SK-N-SH (cell line): ENCODE results near the gene MZF1. TPM values are rescaled to one million over a fixed set of nuclear protein-coding genes. Genes with fewer than 3 reads are reported as not detected.

Experiments used
- CTCF ChIA-PET: fragments of 300-600, 350-600 bp; formaldehyde crosslinking; extraction: SDS; loops from one replicate; lab custom pipeline; 2021; lab: Yijun Ruan, JAX
- POLR2A ChIA-PET: fragments of 350-600 bp; sonication (Branson Sonifier 250); formaldehyde crosslinking; extraction: SDS; loops from one replicate; lab custom pipeline; 2020; ENCODE audit warnings: antibody characterized with exemption, inconsistent platforms; lab: Yijun Ruan, JAX
- DNase-seq: peaks from one replicate; pipeline ENCODE4 v3.0.0; 2012
- H2AFZ ChIP-seq: fragments of 200-600 bp; sonication (generic); 2 replicates; pipeline ENCODE4 v1.8.1; 2016; ENCODE audit warnings: antibody characterized with exemption, mild to moderate bottlenecking, low read depth
- H3F3A ChIP-seq: fragments of 200-600 bp; sonication (generic); replicated peaks from 2 replicates; pipeline ENCODE3; 2016; ENCODE audit warnings: antibody characterized with exemption, mild to moderate bottlenecking; ENCODE audit not compliant: insufficient read depth
- H3K27ac ChIP-seq, 2 experiments: fragments of 200-500 bp in 1 of 2; fragments of 200-600 bp in 1 of 2; sonication (Bioruptor generic) in 1 of 2; sonication (generic), shearing (Covaris generic) in 1 of 2; 2 replicates each; pipeline versions ENCODE4 v1.5.1 to v1.6.1; 2014 to 2016; ENCODE audit warnings: low read depth in 2 of 2, inconsistent platforms in 1 of 2, low read length in 1 of 2, mild to moderate bottlenecking in 1 of 2, mixed read lengths in 1 of 2
- H3K27me3 ChIP-seq: fragments of 200-600 bp; sonication (generic), shearing (Covaris generic); 2 replicates; pipeline ENCODE4 v1.6.1; 2016; ENCODE audit warnings: mixed run types; ENCODE audit not compliant: insufficient read depth
- H3K36me3 ChIP-seq, 2 experiments: fragments of 200-500 bp in 1 of 2; fragments of 200-600 bp in 1 of 2; sonication (Bioruptor generic) in 1 of 2; sonication (generic) in 1 of 2; replicated peaks in 1 of 2; 2 replicates each; pipeline versions ENCODE3 to v1.5.1; 2014 to 2016; ENCODE audit warnings: low read length in 1 of 2, mild to moderate bottlenecking in 1 of 2; ENCODE audit not compliant: insufficient read depth in 2 of 2, control insufficient read depth in 1 of 2
- H3K4me1 ChIP-seq, 2 experiments: fragments of 200-500 bp in 1 of 2; fragments of 200-600 bp in 1 of 2; sonication (Bioruptor generic) in 1 of 2; sonication (generic), shearing (Covaris generic) in 1 of 2; 2 replicates each; pipeline versions ENCODE4 v1.5.1 to v1.6.1; 2014 to 2016; ENCODE audit warnings: low read depth in 1 of 2, low read length in 1 of 2, mixed run types in 1 of 2; ENCODE audit not compliant: insufficient read depth in 2 of 2, control insufficient read depth in 1 of 2
- H3K4me2 ChIP-seq: fragments of 200-600 bp; sonication (generic), shearing (Covaris generic); 2 replicates; pipeline ENCODE4 v1.6.1; 2017; ENCODE audit warnings: mixed run types
- H3K4me3 ChIP-seq, 2 experiments: fragments of 200-500 bp in 1 of 2; fragments of 200-600 bp in 1 of 2; sonication (Bioruptor generic) in 1 of 2; sonication (generic), shearing (Covaris generic) in 1 of 2; 2 replicates each; pipeline versions ENCODE4 v1.5.1 to v1.8.1; 2014 to 2016; ENCODE audit warnings: low read depth in 2 of 2, inconsistent platforms in 1 of 2, low read length in 1 of 2, mild to moderate bottlenecking in 1 of 2, mixed read lengths in 1 of 2, moderate library complexity in 1 of 2
- H3K79me2 ChIP-seq: fragments of 200-600 bp; sonication (generic); 2 replicates; pipeline ENCODE4 v1.8.1; 2017; ENCODE audit warnings: mild to moderate bottlenecking; ENCODE audit not compliant: insufficient read depth
- H3K9ac ChIP-seq: fragments of 200-600 bp; sonication (generic); 2 replicates; pipeline ENCODE4 v1.6.1; 2017; ENCODE audit warnings: mixed run types
- H3K9me2 ChIP-seq: fragments of 200-600 bp; sonication (generic); 2 replicates; pipeline ENCODE4 v1.6.1; 2017; ENCODE audit warnings: mixed run types
- H3K9me3 ChIP-seq: fragments of 200-600 bp; sonication (generic); 2 replicates; pipeline ENCODE4 v1.6.1; 2017; ENCODE audit warnings: mixed run types, mild to moderate bottlenecking, moderate library complexity
- H4K20me1 ChIP-seq: fragments of 200-600 bp; sonication (generic); 2 replicates; pipeline ENCODE4 v1.6.1; 2017; ENCODE audit warnings: mild to moderate bottlenecking, mixed run types; ENCODE audit not compliant: insufficient read depth
- CHD2 ChIP-seq: fragments of 150-350 bp; IDR thresholded peaks from 2 replicates; pipeline ENCODE4 v1.6.1; 2018; ENCODE audit warnings: low read length; ENCODE audit not compliant: partially characterized antibody
- CTCF ChIP-seq: fragments of 200-600 bp; sonication (generic); IDR thresholded peaks from 2 replicates; pipeline ENCODE4 v1.6.1; 2017; ENCODE audit warnings: antibody characterized with exemption, mild to moderate bottlenecking, moderate library complexity
- ELF1 ChIP-seq: IDR thresholded peaks from 2 replicates; pipeline ENCODE4 v1.4.0; 2012
- FOSL2 ChIP-seq: IDR thresholded peaks from 2 replicates; pipeline ENCODE4 v1.4.0; 2012; ENCODE audit warnings: low read depth, mild to moderate bottlenecking, moderate library complexity, borderline replicate concordance
- FOXM1 ChIP-seq: IDR thresholded peaks from 2 replicates; pipeline ENCODE4 v1.4.0; 2012; ENCODE audit warnings: low read depth, mild to moderate bottlenecking
- GABPA ChIP-seq: IDR thresholded peaks from 2 replicates; pipeline ENCODE4 v1.4.0; 2012; ENCODE audit warnings: low read depth, mild to moderate bottlenecking
- JUND ChIP-seq: IDR thresholded peaks from 2 replicates; pipeline ENCODE4 v1.4.0; 2012
- MAX ChIP-seq: IDR thresholded peaks from 2 replicates; pipeline ENCODE4 v1.4.0; 2012; ENCODE audit warnings: low read depth
- NFIC ChIP-seq: IDR thresholded peaks from 2 replicates; pipeline ENCODE4 v1.4.0; 2012; ENCODE audit warnings: borderline replicate concordance
- NRF1 ChIP-seq: IDR thresholded peaks from 2 replicates; pipeline ENCODE4 v1.6.1; 2012; ENCODE audit warnings: low read depth, mild to moderate bottlenecking, low read length
- POLR2AphosphoS5 ChIP-seq: IDR thresholded peaks from 2 replicates; pipeline ENCODE4 v1.6.1; 2012; ENCODE audit warnings: low read depth, low read length
- RAD21 ChIP-seq: IDR thresholded peaks from 2 replicates; pipeline ENCODE4 v1.6.1; 2012; ENCODE audit warnings: mild to moderate bottlenecking, low read length
- RXRA ChIP-seq: IDR thresholded peaks from 2 replicates; pipeline ENCODE4 v1.4.0; 2012; ENCODE audit warnings: low read depth, mild to moderate bottlenecking, borderline replicate concordance
- SIN3A ChIP-seq: IDR thresholded peaks from 2 replicates; pipeline ENCODE4 v1.6.1; 2012; ENCODE audit warnings: low read depth, mild to moderate bottlenecking, low read length, moderate library complexity, borderline replicate concordance
- SMC3 ChIP-seq: IDR thresholded peaks from 2 replicates; pipeline ENCODE4 v1.6.1; 2012; ENCODE audit warnings: low read depth, low read length, improper control_type of control experiment
- TEAD4 ChIP-seq: IDR thresholded peaks from 2 replicates; pipeline ENCODE4 v1.4.0; 2012; ENCODE audit warnings: mild to moderate bottlenecking, borderline replicate concordance; ENCODE audit not compliant: insufficient read depth
- YY1 ChIP-seq: IDR thresholded peaks from 2 replicates; pipeline ENCODE4 v1.4.0; 2012; ENCODE audit warnings: low read depth, mild to moderate bottlenecking
- WGBS: methylation state at CpG from one replicate; pipeline ENCODE4 v1.1.6; 2017; ENCODE audit warnings: low lambda C conversion rate; 5-methylcytosine and 5-hydroxymethylcytosine counted together
- polyA plus RNA-seq, 3 experiments: library from polyadenylated mRNA; depleted of rRNA; stranded (reverse); fragments of >200 nt; gene quantifications; 2 replicates each; pipeline ENCODE4 v1.2.3, GENCODE V29; 2012

The MZF1 gene
- polyA plus RNA-seq, 1 of the 3 experiments (the other 2 are of a cell fraction) = 31.8 TPM

- no peak for TF ChIP-seq SMC3
- no peak for TF ChIP-seq RXRA
These were observed 4.5 kb downstream of the MZF1 start (continued) for GRCh38 chr19:58568453-58569130.

GRCh38 chr19:58566989-58567388, 6.1 kb downstream of the MZF1 start:
- H3K4me2 ChIP-seq = no peak overlapping the region

GRCh38 chr19:58563823-58564222, 9.3 kb downstream of the MZF1 start:
- Histone ChIP-seq H3K79me2 (peaks cover 5% of the 10 kb centered on the region; the same call in 1 of the 2 replicates), H3K4me1 (peaks cover 7 to 41% of the 10 kb centered on the region in 2 experiments; a peak in 3 of 4 replicates), H3K4me3 (no peak overlapping the region), H3K4me2 (no peak overlapping the region), H3K36me3 (peaks cover 9 to 15% of the 10 kb centered on the region in 2 experiments), H2AFZ (no peak overlapping the region), H3K9me3 (no peaks in the 10 kb centered on the region), H4K20me1 (no peaks in the 10 kb centered on the region), H3F3A (peaks cover 24% of the 10 kb centered on the region), H3K9ac (no peak overlapping the region), H3K9me2 (no peaks in the 10 kb centered on the region), H3K27ac (peak overlapping the region in 1 of 2 experiments; percentile 78; a peak in 2 of 4 replicates), H3K27me3 (no peaks in the 10 kb centered on the region)
- TF ChIP-seq NFIC (no peak), CHD2 (peak; percentile 22)
- DNase-seq = peak; percentile 65
- POLR2A ChIA-PET = interaction anchor here (1.2 to 1.9 kb wide), 2 partner anchors 9 kb away, joined by 4 to 6 read pairs; partner anchors contain the start of genes CHMP2A and MZF1
- CTCF ChIA-PET = interaction anchor here (0.8 kb wide), 1 partner anchor 45 kb away, joined by 3 read pairs; no protein-coding TSS in a partner anchor
- 53% methylated on average over 6 of the region's 6 CpGs for WGBS

More at GRCh38 chr19:58566989-58567388, 6.1 kb downstream of the MZF1 start:
- Histone ChIP-seq H3K79me2 (peaks cover 9% of the 10 kb centered on the region; the same call in 1 of the 2 replicates), H3K9me2 (no peaks in the 10 kb centered on the region), H3K27me3 (no peaks in the 10 kb centered on the region), H3K9me3 (no peaks in the 10 kb centered on the region), H2AFZ (no peak overlapping the region), H3K36me3 (peaks cover 15 to 33% of the 10 kb centered on the region in 2 experiments), H3K27ac (no peak overlapping the region), H3K4me1 (peaks cover 2 to 28% of the 10 kb centered on the region in 2 experiments; a peak in 2 of 4 replicates), H4K20me1 (no peaks in the 10 kb centered on the region), H3K9ac (no peak overlapping the region), H3K4me3 (no peak overlapping the region), H3F3A (peaks cover 13% of the 10 kb centered on the region)
- TF ChIP-seq FOSL2 (no peak), GABPA (no peak)
- ChIA-PET CTCF (interaction anchor here (1.9 to 2.0 kb wide), 2 partner anchors 47 to 48 kb away, joined by 7 to 9 read pairs; partner anchors contain the start of gene ZBTB45), POLR2A (no interaction called here)
- no peak for DNase-seq
- WGBS = 91% methylated on average over 5 of the region's 5 CpGs

GRCh38 chr19:58563034-58563573, 10.0 kb downstream of the MZF1 start:
- H3K4me1 ChIP-seq = peaks cover 7 to 41% of the 10 kb centered on the region in 2 experiments; a peak in 3 of 4 replicates
- H3K4me3 ChIP-seq = peak overlapping the region in 1 of 2 experiments; percentile 10; a peak in 1 of 4 replicates
- H3K9ac ChIP-seq = no peak overlapping the region
- peaks cover 5 to 15% of the 10 kb centered on the region in 2 experiments for H3K36me3 ChIP-seq
- ChIA-PET POLR2A (interaction anchor here (1.1 to 5.7 kb wide), 5 partner anchors 9 to 44 kb away, joined by 3 to 35 read pairs (median 6); partner anchors contain the start of genes CHMP2A, MZF1, TRIM28 and ZBTB45), CTCF (interaction anchor here (1.2 to 1.5 kb wide), 2 partner anchors 17 to 44 kb away, joined by 3 to 9 read pairs; partner anchors contain the start of gene ZBTB45)
- H3K79me2 ChIP-seq = peaks cover 6% of the 10 kb centered on the region; the same call in 1 of the 2 replicates
- DNase-seq = peak; percentile 78
- no peaks in the 10 kb centered on the region for H3K9me3 ChIP-seq
- H3K27me3 ChIP-seq = no peaks in the 10 kb centered on the region
- WGBS = 49% methylated on average over 36 of the region's 40 CpGs
- no peak overlapping the region for H2AFZ ChIP-seq
- H3K4me2 ChIP-seq = no peak overlapping the region
- no peaks in the 10 kb centered on the region for H3K9me2 ChIP-seq
- no peaks in the 10 kb centered on the region for H4K20me1 ChIP-seq
- peak overlapping the region in 1 of 2 experiments; percentile 78; a peak in 2 of 4 replicates for H3K27ac ChIP-seq
- H3F3A ChIP-seq = peaks cover 25% of the 10 kb centered on the region
- no peak for TF ChIP-seq CTCF
- TF ChIP-seq POLR2AphosphoS5 = peak; percentile 15; the same call in 1 of the 2 replicates
- TF ChIP-seq FOXM1 = no peak
- TF ChIP-seq YY1 = no peak
- no peak for TF ChIP-seq TEAD4
- TF ChIP-seq ELF1 = no peak
- no peak for TF ChIP-seq MAX
- TF ChIP-seq FOSL2 = no peak
- no peak for TF ChIP-seq SIN3A
- TF ChIP-seq NRF1 = peak; percentile 33; the same call in 1 of the 2 replicates
- no peak for TF ChIP-seq RAD21
- no peak; the same call in 1 of the 2 replicates for TF ChIP-seq JUND
- no peak for TF ChIP-seq RXRA
- no peak for TF ChIP-seq CHD2
